HL-60 (cell line): Measurements from ENCODE around the gene TEDC2.

Experiments used
- DNase-seq, 2 experiments: peaks; one replicate each; pipeline ENCODE4 v3.0.0-alpha.2; 2010 to 2020; ENCODE audit warnings: low read depth in 1 of 2, low spot score in 1 of 2
- H3K27ac ChIP-seq: fragments of 250-450 bp; sonication (Bioruptor Pico); replicated peaks from 2 replicates; pipeline ENCODE4 v1.5.1; 2020; ENCODE audit warnings: mild to moderate bottlenecking, moderate library complexity
- H3K27me3 ChIP-seq: fragments of 250-450 bp; sonication (Bioruptor Pico); 2 replicates; pipeline ENCODE4 v1.5.1; 2021; ENCODE audit warnings: mild to moderate bottlenecking, moderate library complexity; ENCODE audit not compliant: insufficient read depth, poor library complexity, severe bottlenecking
- H3K4me3 ChIP-seq: replicated peaks from 2 replicates; pipeline ENCODE4 v1.5.1; 2011; ENCODE audit warnings: mild to moderate bottlenecking, control low read depth, low read length; ENCODE audit not compliant: insufficient read depth
- GABPA ChIP-seq: IDR thresholded peaks from 2 replicates; pipeline ENCODE4 v1.6.1; 2012; ENCODE audit warnings: low read depth
- POLR2AphosphoS5 ChIP-seq: IDR thresholded peaks from 2 replicates; pipeline ENCODE4 v1.6.1; 2012; ENCODE audit warnings: low read depth
- SPI1 ChIP-seq: IDR thresholded peaks from 2 replicates; pipeline ENCODE4 v1.6.1; 2012; ENCODE audit warnings: low read depth, mild to moderate bottlenecking, borderline replicate concordance
- TF ChIP-seq, protein P1 (sequence below): IDR thresholded peaks from one replicate; pipeline ENCODE4 v1.5.1; 2011; ENCODE audit warnings: low read length, control low read depth, inconsistent platforms; ENCODE audit not compliant: insufficient read depth
- TF ChIP-seq, protein P2 (sequence below): IDR thresholded peaks from 2 replicates; pipeline ENCODE4 v1.6.1; 2012; ENCODE audit warnings: low read depth; ENCODE audit not compliant: insufficient replicate concordance

TEDC2 gene

DNA sequence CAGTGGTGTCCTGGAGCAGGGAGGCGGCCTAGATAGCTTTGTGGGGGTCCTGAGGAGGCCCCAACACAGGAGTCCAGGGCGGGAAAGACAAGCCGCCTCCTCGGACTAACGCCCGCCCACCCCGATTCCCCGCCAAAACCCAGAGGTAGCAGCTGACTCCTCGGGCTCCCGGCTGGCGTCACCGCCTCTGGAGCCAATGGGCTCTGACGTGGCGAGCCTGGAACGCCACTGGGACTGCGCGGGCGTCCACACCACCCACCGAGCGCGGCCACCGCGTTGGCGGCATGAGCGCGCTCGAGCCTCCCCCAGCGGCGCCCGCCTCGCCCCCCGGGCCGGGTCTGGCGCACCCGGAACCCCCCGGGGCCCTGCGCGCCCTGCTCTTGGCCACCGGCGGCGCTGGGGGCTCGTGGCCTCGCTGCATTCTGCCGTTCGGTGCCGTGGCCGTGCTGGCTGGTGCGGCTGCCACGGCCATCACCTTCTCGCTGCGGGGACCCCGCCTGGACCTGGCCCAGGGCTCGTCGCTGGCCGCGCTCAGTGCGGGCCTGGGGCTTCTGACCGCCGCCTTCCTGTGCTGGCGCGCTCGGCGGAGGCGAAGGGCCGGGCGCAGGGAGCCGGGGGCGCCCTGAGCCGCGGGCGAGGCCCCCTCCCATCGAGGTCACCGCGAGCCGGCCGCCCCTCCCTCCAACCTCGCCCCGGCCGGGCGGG, 7.8 kb downstream of the TEDC2 start:
- TF ChIP-seq, protein P1, sequence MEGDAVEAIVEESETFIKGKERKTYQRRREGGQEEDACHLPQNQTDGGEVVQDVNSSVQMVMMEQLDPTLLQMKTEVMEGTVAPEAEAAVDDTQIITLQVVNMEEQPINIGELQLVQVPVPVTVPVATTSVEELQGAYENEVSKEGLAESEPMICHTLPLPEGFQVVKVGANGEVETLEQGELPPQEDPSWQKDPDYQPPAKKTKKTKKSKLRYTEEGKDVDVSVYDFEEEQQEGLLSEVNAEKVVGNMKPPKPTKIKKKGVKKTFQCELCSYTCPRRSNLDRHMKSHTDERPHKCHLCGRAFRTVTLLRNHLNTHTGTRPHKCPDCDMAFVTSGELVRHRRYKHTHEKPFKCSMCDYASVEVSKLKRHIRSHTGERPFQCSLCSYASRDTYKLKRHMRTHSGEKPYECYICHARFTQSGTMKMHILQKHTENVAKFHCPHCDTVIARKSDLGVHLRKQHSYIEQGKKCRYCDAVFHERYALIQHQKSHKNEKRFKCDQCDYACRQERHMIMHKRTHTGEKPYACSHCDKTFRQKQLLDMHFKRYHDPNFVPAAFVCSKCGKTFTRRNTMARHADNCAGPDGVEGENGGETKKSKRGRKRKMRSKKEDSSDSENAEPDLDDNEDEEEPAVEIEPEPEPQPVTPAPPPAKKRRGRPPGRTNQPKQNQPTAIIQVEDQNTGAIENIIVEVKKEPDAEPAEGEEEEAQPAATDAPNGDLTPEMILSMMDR: no peak
- no peak for TF ChIP-seq SPI1
- TF ChIP-seq, protein P2, sequence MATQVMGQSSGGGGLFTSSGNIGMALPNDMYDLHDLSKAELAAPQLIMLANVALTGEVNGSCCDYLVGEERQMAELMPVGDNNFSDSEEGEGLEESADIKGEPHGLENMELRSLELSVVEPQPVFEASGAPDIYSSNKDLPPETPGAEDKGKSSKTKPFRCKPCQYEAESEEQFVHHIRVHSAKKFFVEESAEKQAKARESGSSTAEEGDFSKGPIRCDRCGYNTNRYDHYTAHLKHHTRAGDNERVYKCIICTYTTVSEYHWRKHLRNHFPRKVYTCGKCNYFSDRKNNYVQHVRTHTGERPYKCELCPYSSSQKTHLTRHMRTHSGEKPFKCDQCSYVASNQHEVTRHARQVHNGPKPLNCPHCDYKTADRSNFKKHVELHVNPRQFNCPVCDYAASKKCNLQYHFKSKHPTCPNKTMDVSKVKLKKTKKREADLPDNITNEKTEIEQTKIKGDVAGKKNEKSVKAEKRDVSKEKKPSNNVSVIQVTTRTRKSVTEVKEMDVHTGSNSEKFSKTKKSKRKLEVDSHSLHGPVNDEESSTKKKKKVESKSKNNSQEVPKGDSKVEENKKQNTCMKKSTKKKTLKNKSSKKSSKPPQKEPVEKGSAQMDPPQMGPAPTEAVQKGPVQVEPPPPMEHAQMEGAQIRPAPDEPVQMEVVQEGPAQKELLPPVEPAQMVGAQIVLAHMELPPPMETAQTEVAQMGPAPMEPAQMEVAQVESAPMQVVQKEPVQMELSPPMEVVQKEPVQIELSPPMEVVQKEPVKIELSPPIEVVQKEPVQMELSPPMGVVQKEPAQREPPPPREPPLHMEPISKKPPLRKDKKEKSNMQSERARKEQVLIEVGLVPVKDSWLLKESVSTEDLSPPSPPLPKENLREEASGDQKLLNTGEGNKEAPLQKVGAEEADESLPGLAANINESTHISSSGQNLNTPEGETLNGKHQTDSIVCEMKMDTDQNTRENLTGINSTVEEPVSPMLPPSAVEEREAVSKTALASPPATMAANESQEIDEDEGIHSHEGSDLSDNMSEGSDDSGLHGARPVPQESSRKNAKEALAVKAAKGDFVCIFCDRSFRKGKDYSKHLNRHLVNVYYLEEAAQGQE: no peak
- no peak for TF ChIP-seq GABPA
- no peak for TF ChIP-seq POLR2AphosphoS5
- Histone ChIP-seq H3K4me3 (peak overlapping the region; percentile 0; the same call in 1 of the 2 replicates), H3K27me3 (peaks cover 27% of the 10 kb centered on the region), H3K27ac (no peak overlapping the region)
- no peak for DNase-seq

DNA sequence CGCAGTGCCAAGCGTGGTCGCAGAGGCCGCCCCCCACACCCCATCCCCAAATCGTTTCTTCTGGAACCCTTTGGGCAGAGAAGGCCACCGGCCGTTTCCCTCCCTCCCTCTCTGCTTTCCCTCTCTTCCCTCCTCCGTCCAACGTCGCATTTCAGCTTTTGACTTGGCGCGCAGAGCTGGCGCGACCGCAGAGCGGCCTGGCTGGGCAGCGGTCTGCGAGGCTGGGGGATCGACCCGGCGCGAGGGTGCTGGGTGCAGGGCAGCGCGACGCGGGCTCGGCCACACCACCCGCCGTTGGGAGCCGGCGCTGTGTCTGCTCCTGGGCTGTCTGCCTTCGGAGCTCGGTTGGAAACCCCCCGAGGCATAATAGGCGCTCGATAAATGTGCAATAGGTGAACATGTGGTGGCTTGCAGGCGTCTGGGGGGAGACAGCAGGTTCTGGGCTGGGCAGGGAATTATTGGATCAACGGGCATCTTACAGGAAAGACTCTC, 8.4 kb downstream of the TEDC2 start:
- DNase-seq: no peak
- peak overlapping the region; percentile 0; the same call in 1 of the 2 replicates for H3K4me3 ChIP-seq
- no peak for TF ChIP-seq POLR2AphosphoS5
- TF ChIP-seq, protein P2: no peak
- TF ChIP-seq, protein P1: no peak
- no peak for TF ChIP-seq GABPA
- no peak for TF ChIP-seq SPI1
- H3K27me3 ChIP-seq: peaks cover 27% of the 10 kb centered on the region
- no peak overlapping the region for H3K27ac ChIP-seq

DNA sequence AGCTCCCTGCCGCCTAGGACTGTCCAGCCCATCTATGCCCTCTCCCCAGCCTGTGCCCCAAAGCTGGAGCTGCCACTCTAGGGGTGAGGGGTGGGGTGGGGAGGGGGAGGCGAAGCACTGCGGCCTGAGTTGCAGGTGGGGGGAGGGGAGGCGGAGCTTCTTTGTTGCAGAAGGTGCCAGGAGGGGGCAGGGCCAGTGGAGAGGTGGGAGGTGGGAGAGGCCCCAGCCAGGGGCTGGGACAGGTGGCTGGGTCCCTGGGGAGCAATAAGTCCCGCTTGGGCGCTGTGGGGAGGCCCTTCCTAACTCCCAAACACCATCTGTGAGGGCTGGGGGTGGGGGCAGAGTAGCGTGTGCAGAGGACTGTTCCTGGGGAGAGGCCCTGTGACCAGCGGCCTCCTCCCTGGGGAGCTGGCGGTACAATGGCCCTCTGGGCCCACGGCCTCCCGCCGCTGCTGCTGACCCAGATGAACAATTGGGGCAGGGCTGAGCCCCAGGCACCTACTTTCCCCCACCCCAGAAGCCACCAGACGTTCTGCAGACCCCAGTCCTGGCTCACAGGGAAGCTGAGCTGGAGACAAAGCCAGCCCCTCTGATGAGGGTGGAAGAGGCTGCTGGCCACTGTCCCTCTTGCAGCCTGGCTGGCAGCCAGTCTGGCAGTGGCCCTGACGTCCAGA, 9.0 kb downstream of the TEDC2 start:
- no peak overlapping the region for H3K27ac ChIP-seq
- DNase-seq: peak in 1 of 2 experiments; percentile 28
- TF ChIP-seq, protein P2: no peak
- TF ChIP-seq POLR2AphosphoS5 (no peak), GABPA (no peak), SPI1 (no peak)
- TF ChIP-seq, protein P1: no peak
- peaks cover 27% of the 10 kb centered on the region for H3K27me3 ChIP-seq
- H3K4me3 ChIP-seq: no peak overlapping the region
